SK-N-SH (cell line): ENCODE data around the gene TAC4. TPM values are rescaled to one million over a fixed set of nuclear protein-coding genes. Genes with fewer than 3 reads are reported as not detected.

ENCODE experiments used
- CTCF ChIA-PET: fragments of 300-600, 350-600 bp; formaldehyde crosslinking; extraction: SDS; loops from one replicate; lab custom pipeline; 2021; lab: Yijun Ruan, JAX
- POLR2A ChIA-PET: fragments of 350-600 bp; sonication (Branson Sonifier 250); formaldehyde crosslinking; extraction: SDS; loops from one replicate; lab custom pipeline; 2020; ENCODE audit warnings: antibody characterized with exemption, inconsistent platforms; lab: Yijun Ruan, JAX
- DNase-seq: peaks from one replicate; pipeline ENCODE4 v3.0.0; 2012
- H2AFZ ChIP-seq: fragments of 200-600 bp; sonication (generic); 2 replicates; pipeline ENCODE4 v1.8.1; 2016; ENCODE audit warnings: antibody characterized with exemption, mild to moderate bottlenecking, low read depth
- H3F3A ChIP-seq: fragments of 200-600 bp; sonication (generic); replicated peaks from 2 replicates; pipeline ENCODE3; 2016; ENCODE audit warnings: antibody characterized with exemption, mild to moderate bottlenecking; ENCODE audit not compliant: insufficient read depth
- H3K27ac ChIP-seq, 2 experiments: fragments of 200-500 bp in 1 of 2; fragments of 200-600 bp in 1 of 2; sonication (Bioruptor generic) in 1 of 2; sonication (generic), shearing (Covaris generic) in 1 of 2; 2 replicates each; pipeline versions ENCODE4 v1.5.1 to v1.6.1; 2014 to 2016; ENCODE audit warnings: low read depth in 2 of 2, inconsistent platforms in 1 of 2, low read length in 1 of 2, mild to moderate bottlenecking in 1 of 2, mixed read lengths in 1 of 2
- H3K27me3 ChIP-seq: fragments of 200-600 bp; sonication (generic), shearing (Covaris generic); 2 replicates; pipeline ENCODE4 v1.6.1; 2016; ENCODE audit warnings: mixed run types; ENCODE audit not compliant: insufficient read depth
- H3K36me3 ChIP-seq, 2 experiments: fragments of 200-500 bp in 1 of 2; fragments of 200-600 bp in 1 of 2; sonication (Bioruptor generic) in 1 of 2; sonication (generic) in 1 of 2; replicated peaks in 1 of 2; 2 replicates each; pipeline versions ENCODE3 to v1.5.1; 2014 to 2016; ENCODE audit warnings: low read length in 1 of 2, mild to moderate bottlenecking in 1 of 2; ENCODE audit not compliant: insufficient read depth in 2 of 2, control insufficient read depth in 1 of 2
- H3K4me1 ChIP-seq, 2 experiments: fragments of 200-500 bp in 1 of 2; fragments of 200-600 bp in 1 of 2; sonication (Bioruptor generic) in 1 of 2; sonication (generic), shearing (Covaris generic) in 1 of 2; 2 replicates each; pipeline versions ENCODE4 v1.5.1 to v1.6.1; 2014 to 2016; ENCODE audit warnings: low read depth in 1 of 2, low read length in 1 of 2, mixed run types in 1 of 2; ENCODE audit not compliant: insufficient read depth in 2 of 2, control insufficient read depth in 1 of 2
- H3K4me2 ChIP-seq: fragments of 200-600 bp; sonication (generic), shearing (Covaris generic); 2 replicates; pipeline ENCODE4 v1.6.1; 2017; ENCODE audit warnings: mixed run types
- H3K4me3 ChIP-seq, 2 experiments: fragments of 200-500 bp in 1 of 2; fragments of 200-600 bp in 1 of 2; sonication (Bioruptor generic) in 1 of 2; sonication (generic), shearing (Covaris generic) in 1 of 2; 2 replicates each; pipeline versions ENCODE4 v1.5.1 to v1.8.1; 2014 to 2016; ENCODE audit warnings: low read depth in 2 of 2, inconsistent platforms in 1 of 2, low read length in 1 of 2, mild to moderate bottlenecking in 1 of 2, mixed read lengths in 1 of 2, moderate library complexity in 1 of 2
- H3K79me2 ChIP-seq: fragments of 200-600 bp; sonication (generic); 2 replicates; pipeline ENCODE4 v1.8.1; 2017; ENCODE audit warnings: mild to moderate bottlenecking; ENCODE audit not compliant: insufficient read depth
- H3K9ac ChIP-seq: fragments of 200-600 bp; sonication (generic); 2 replicates; pipeline ENCODE4 v1.6.1; 2017; ENCODE audit warnings: mixed run types
- H3K9me2 ChIP-seq: fragments of 200-600 bp; sonication (generic); 2 replicates; pipeline ENCODE4 v1.6.1; 2017; ENCODE audit warnings: mixed run types
- H3K9me3 ChIP-seq: fragments of 200-600 bp; sonication (generic); 2 replicates; pipeline ENCODE4 v1.6.1; 2017; ENCODE audit warnings: mixed run types, mild to moderate bottlenecking, moderate library complexity
- H4K20me1 ChIP-seq: fragments of 200-600 bp; sonication (generic); 2 replicates; pipeline ENCODE4 v1.6.1; 2017; ENCODE audit warnings: mild to moderate bottlenecking, mixed run types; ENCODE audit not compliant: insufficient read depth
- ELF1 ChIP-seq: IDR thresholded peaks from 2 replicates; pipeline ENCODE4 v1.4.0; 2012
- EZH2phosphoT487 ChIP-seq: fragments of 200-600 bp; sonication (generic); IDR thresholded peaks from 2 replicates; pipeline ENCODE4 v1.6.1; 2017; ENCODE audit warnings: low read depth, mixed run types, mild to moderate bottlenecking, antibody characterized with exemption, moderate library complexity, borderline replicate concordance
- FOXM1 ChIP-seq: IDR thresholded peaks from 2 replicates; pipeline ENCODE4 v1.4.0; 2012; ENCODE audit warnings: low read depth, mild to moderate bottlenecking
- GABPA ChIP-seq: IDR thresholded peaks from 2 replicates; pipeline ENCODE4 v1.4.0; 2012; ENCODE audit warnings: low read depth, mild to moderate bottlenecking
- GATA2 ChIP-seq: sonication (generic); formaldehyde crosslinking; IDR thresholded peaks from 2 replicates; pipeline ENCODE4 v1.5.0; 2020; ENCODE audit warnings: mild to moderate bottlenecking, missing genetic modification reagents
- JUND ChIP-seq: IDR thresholded peaks from 2 replicates; pipeline ENCODE4 v1.4.0; 2012
- MXI1 ChIP-seq: IDR thresholded peaks from 2 replicates; pipeline ENCODE4 v1.6.1; 2012; ENCODE audit warnings: mild to moderate bottlenecking, low read depth, low read length, improper control_type of control experiment
- NFIC ChIP-seq: IDR thresholded peaks from 2 replicates; pipeline ENCODE4 v1.4.0; 2012; ENCODE audit warnings: borderline replicate concordance
- POLR2AphosphoS5 ChIP-seq: IDR thresholded peaks from 2 replicates; pipeline ENCODE4 v1.6.1; 2012; ENCODE audit warnings: low read depth, low read length
- RAD21 ChIP-seq: IDR thresholded peaks from 2 replicates; pipeline ENCODE4 v1.6.1; 2012; ENCODE audit warnings: mild to moderate bottlenecking, low read length
- RCOR1 ChIP-seq: fragments of 150-350 bp; IDR thresholded peaks from 2 replicates; pipeline ENCODE4 v1.6.1; 2017; ENCODE audit warnings: antibody characterized with exemption, low read length
- RFX5 ChIP-seq: IDR thresholded peaks from 2 replicates; pipeline ENCODE4 v1.6.1; 2012; ENCODE audit warnings: mild to moderate bottlenecking, improper control_type of control experiment, low read length
- SMC3 ChIP-seq: IDR thresholded peaks from 2 replicates; pipeline ENCODE4 v1.6.1; 2012; ENCODE audit warnings: low read depth, low read length, improper control_type of control experiment
- TEAD4 ChIP-seq: IDR thresholded peaks from 2 replicates; pipeline ENCODE4 v1.4.0; 2012; ENCODE audit warnings: mild to moderate bottlenecking, borderline replicate concordance; ENCODE audit not compliant: insufficient read depth
- WGBS: methylation state at CpG from one replicate; pipeline ENCODE4 v1.1.6; 2017; ENCODE audit warnings: low lambda C conversion rate; 5-methylcytosine and 5-hydroxymethylcytosine counted together
- polyA plus RNA-seq, 3 experiments: library from polyadenylated mRNA; depleted of rRNA; stranded (reverse); fragments of >200 nt; gene quantifications; 2 replicates each; pipeline ENCODE4 v1.2.3, GENCODE V29; 2012
- TF ChIP-seq, protein P1 (sequence below): IDR thresholded peaks from 2 replicates; pipeline ENCODE4 v1.6.1; 2012; ENCODE audit warnings: mild to moderate bottlenecking, low read depth, low read length, moderate library complexity
- TF ChIP-seq, protein P2 (sequence below): fragments of 150-350 bp; IDR thresholded peaks from 2 replicates; pipeline ENCODE4 v1.6.1; 2017; ENCODE audit warnings: antibody characterized with exemption, low read length, low read depth, borderline replicate concordance
- TF ChIP-seq, protein P3 (sequence below): IDR thresholded peaks from 2 replicates; pipeline ENCODE4 v1.4.0; 2012; ENCODE audit warnings: low read depth, borderline replicate concordance
- TF ChIP-seq, protein P4 (sequence below): fragments of 150-350 bp; IDR thresholded peaks from 2 replicates; pipeline ENCODE4 v1.6.1; 2016; ENCODE audit warnings: mild to moderate bottlenecking, low read depth, low read length
- TF ChIP-seq, protein P5 (sequence below): IDR thresholded peaks from 2 replicates; pipeline ENCODE4; 2012
- TF ChIP-seq, protein P6 (sequence below): fragments of 200-600 bp; sonication (generic); IDR thresholded peaks from 2 replicates; pipeline ENCODE4 v1.6.1; 2017; ENCODE audit warnings: antibody characterized with exemption, mild to moderate bottlenecking, moderate library complexity

The TAC4 gene
- polyA plus RNA-seq, 1 of the 3 experiments (the other 2 are of a cell fraction), result not detected

DNA sequence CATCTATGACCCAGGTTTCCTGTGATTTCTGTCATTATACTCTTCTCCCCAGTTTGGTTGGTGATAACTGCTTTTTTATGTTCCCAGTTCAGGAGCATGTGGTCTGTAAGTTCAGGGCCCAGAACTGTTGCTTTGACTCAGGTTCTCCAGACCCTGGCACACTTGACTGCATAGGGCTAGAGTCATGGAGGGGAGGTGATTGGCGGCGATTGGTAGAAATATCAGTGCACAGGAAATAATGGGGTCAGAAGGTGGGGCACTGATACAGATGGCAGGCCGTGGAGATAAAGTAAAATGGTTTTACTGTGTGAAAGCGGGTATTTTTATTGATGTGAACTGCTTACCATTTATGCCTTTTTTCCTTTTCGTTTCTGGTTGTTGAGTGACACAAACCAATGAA, 28.7 kb downstream of the TAC4 start:
- H3K27ac ChIP-seq, result no peak overlapping the region
- no peak overlapping the region for H3K4me3 ChIP-seq
- no peak overlapping the region for H3K4me2 ChIP-seq
- no peaks in the 10 kb centered on the region for H3F3A ChIP-seq
- H3K9me2 ChIP-seq, result no peaks in the 10 kb centered on the region
- CTCF ChIA-PET, result no interaction called here
- no peaks in the 10 kb centered on the region for H3K27me3 ChIP-seq
- TF ChIP-seq MXI1, result no peak
- TF ChIP-seq SMC3, result no peak
- no peak for TF ChIP-seq EZH2phosphoT487
- no peak for TF ChIP-seq ELF1
- no peak for TF ChIP-seq GATA2 (CRISPR knock-in tag)
- no peak for TF ChIP-seq JUND
- no peak for TF ChIP-seq GABPA
- no peak for TF ChIP-seq RCOR1
- TF ChIP-seq, protein P1, sequence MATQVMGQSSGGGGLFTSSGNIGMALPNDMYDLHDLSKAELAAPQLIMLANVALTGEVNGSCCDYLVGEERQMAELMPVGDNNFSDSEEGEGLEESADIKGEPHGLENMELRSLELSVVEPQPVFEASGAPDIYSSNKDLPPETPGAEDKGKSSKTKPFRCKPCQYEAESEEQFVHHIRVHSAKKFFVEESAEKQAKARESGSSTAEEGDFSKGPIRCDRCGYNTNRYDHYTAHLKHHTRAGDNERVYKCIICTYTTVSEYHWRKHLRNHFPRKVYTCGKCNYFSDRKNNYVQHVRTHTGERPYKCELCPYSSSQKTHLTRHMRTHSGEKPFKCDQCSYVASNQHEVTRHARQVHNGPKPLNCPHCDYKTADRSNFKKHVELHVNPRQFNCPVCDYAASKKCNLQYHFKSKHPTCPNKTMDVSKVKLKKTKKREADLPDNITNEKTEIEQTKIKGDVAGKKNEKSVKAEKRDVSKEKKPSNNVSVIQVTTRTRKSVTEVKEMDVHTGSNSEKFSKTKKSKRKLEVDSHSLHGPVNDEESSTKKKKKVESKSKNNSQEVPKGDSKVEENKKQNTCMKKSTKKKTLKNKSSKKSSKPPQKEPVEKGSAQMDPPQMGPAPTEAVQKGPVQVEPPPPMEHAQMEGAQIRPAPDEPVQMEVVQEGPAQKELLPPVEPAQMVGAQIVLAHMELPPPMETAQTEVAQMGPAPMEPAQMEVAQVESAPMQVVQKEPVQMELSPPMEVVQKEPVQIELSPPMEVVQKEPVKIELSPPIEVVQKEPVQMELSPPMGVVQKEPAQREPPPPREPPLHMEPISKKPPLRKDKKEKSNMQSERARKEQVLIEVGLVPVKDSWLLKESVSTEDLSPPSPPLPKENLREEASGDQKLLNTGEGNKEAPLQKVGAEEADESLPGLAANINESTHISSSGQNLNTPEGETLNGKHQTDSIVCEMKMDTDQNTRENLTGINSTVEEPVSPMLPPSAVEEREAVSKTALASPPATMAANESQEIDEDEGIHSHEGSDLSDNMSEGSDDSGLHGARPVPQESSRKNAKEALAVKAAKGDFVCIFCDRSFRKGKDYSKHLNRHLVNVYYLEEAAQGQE, result no peak
- TF ChIP-seq TEAD4, result no peak
- TF ChIP-seq, protein P2, sequence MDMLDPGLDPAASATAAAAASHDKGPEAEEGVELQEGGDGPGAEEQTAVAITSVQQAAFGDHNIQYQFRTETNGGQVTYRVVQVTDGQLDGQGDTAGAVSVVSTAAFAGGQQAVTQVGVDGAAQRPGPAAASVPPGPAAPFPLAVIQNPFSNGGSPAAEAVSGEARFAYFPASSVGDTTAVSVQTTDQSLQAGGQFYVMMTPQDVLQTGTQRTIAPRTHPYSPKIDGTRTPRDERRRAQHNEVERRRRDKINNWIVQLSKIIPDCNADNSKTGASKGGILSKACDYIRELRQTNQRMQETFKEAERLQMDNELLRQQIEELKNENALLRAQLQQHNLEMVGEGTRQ, result no peak
- no peak for TF ChIP-seq RAD21
- TF ChIP-seq FOXM1, result no peak
- no peak for TF ChIP-seq POLR2AphosphoS5
- no peak for TF ChIP-seq RFX5
- no peak for TF ChIP-seq NFIC
- TF ChIP-seq, protein P3, sequence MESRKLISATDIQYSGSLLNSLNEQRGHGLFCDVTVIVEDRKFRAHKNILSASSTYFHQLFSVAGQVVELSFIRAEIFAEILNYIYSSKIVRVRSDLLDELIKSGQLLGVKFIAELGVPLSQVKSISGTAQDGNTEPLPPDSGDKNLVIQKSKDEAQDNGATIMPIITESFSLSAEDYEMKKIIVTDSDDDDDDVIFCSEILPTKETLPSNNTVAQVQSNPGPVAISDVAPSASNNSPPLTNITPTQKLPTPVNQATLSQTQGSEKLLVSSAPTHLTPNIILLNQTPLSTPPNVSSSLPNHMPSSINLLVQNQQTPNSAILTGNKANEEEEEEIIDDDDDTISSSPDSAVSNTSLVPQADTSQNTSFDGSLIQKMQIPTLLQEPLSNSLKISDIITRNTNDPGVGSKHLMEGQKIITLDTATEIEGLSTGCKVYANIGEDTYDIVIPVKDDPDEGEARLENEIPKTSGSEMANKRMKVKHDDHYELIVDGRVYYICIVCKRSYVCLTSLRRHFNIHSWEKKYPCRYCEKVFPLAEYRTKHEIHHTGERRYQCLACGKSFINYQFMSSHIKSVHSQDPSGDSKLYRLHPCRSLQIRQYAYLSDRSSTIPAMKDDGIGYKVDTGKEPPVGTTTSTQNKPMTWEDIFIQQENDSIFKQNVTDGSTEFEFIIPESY, result no peak
- TF ChIP-seq, protein P4, sequence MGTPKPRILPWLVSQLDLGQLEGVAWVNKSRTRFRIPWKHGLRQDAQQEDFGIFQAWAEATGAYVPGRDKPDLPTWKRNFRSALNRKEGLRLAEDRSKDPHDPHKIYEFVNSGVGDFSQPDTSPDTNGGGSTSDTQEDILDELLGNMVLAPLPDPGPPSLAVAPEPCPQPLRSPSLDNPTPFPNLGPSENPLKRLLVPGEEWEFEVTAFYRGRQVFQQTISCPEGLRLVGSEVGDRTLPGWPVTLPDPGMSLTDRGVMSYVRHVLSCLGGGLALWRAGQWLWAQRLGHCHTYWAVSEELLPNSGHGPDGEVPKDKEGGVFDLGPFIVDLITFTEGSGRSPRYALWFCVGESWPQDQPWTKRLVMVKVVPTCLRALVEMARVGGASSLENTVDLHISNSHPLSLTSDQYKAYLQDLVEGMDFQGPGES, result no peak
- TF ChIP-seq, protein P5, sequence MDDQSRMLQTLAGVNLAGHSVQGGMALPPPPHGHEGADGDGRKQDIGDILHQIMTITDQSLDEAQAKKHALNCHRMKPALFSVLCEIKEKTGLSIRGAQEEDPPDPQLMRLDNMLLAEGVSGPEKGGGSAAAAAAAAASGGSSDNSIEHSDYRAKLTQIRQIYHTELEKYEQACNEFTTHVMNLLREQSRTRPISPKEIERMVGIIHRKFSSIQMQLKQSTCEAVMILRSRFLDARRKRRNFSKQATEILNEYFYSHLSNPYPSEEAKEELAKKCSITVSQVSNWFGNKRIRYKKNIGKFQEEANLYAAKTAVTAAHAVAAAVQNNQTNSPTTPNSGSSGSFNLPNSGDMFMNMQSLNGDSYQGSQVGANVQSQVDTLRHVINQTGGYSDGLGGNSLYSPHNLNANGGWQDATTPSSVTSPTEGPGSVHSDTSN, result no peak
- TF ChIP-seq, protein P6, sequence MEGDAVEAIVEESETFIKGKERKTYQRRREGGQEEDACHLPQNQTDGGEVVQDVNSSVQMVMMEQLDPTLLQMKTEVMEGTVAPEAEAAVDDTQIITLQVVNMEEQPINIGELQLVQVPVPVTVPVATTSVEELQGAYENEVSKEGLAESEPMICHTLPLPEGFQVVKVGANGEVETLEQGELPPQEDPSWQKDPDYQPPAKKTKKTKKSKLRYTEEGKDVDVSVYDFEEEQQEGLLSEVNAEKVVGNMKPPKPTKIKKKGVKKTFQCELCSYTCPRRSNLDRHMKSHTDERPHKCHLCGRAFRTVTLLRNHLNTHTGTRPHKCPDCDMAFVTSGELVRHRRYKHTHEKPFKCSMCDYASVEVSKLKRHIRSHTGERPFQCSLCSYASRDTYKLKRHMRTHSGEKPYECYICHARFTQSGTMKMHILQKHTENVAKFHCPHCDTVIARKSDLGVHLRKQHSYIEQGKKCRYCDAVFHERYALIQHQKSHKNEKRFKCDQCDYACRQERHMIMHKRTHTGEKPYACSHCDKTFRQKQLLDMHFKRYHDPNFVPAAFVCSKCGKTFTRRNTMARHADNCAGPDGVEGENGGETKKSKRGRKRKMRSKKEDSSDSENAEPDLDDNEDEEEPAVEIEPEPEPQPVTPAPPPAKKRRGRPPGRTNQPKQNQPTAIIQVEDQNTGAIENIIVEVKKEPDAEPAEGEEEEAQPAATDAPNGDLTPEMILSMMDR, result no peak
- peaks cover 11% of the 10 kb centered on the region; the same call in 1 of the 2 replicates for H3K79me2 ChIP-seq
- POLR2A ChIA-PET, result no interaction called here
- H3K9me3 ChIP-seq, result no peaks in the 10 kb centered on the region
- H3K4me1 ChIP-seq, result no peaks in the 10 kb centered on the region
- DNase-seq, result no peak
- 0 out of 2 replicates have a peak, but pooled peaks cover 7% of the 10 kb centered on the region for H4K20me1 ChIP-seq
- no peak overlapping the region for H3K9ac ChIP-seq
- H3K36me3 ChIP-seq, result peaks cover 85 to 88% of the 10 kb centered on the region in 2 experiments
- no peak overlapping the region for H2AFZ ChIP-seq
- 96% methylated on average over 5 of the region's 5 CpGs for WGBS
